ENCODE data around the gene GATA6. TPM values are rescaled to one million over a fixed set of nuclear protein-coding genes. Genes with fewer than 3 reads are reported as not detected.

Gene GATA6
- total and polyA plus RNA-seq, 2 of the 13 experiments (the other 11 are each of a cell fraction or from before 2014, with no cell fraction given): 0.84 to 3.2 TPM

- Histone ChIP-seq H3K4me1 (ENCODE audit: insufficient read depth, low read length) (no peaks in the 10 kb centered on the region), H3K36me3 (replicated peaks in 1 of 2; ENCODE audit: control insufficient read depth in 1 of 2, insufficient read depth in 2 of 2, low read length in 2 of 2) (no peaks in the 10 kb centered on the region), H3K27me3 (ENCODE audit: control insufficient read depth in 1 of 2, insufficient read depth in 2 of 2, low read length in 2 of 2) (no peaks in the 10 kb centered on the region), H4K20me1 (ENCODE audit: insufficient read depth, low read length) (no peaks in the 10 kb centered on the region), H3K79me2 (ENCODE audit: insufficient read depth, low read length) (no peaks in the 10 kb centered on the region), H3K4me3 (replicated peaks in 1 of 3; ENCODE audit: insufficient read depth in 1 of 3, low read depth in 2 of 3, low read length in 3 of 3) (no peak overlapping the region), H3K9ac (ENCODE audit: insufficient read depth, low read depth, low read length) (no peak overlapping the region), H3K27ac (ENCODE audit: extremely low read length, insufficient read depth, low read length) (no peak overlapping the region), H3K9me3 (ENCODE audit: low read length) (no peaks in the 10 kb centered on the region), H2AFZ (ENCODE audit: low read length) (no peak overlapping the region), H3K4me2 (ENCODE audit: low read depth, low read length) (no peak overlapping the region)
- POLR2A ChIA-PET: no interaction called here
- DNase-seq (ENCODE audit: low spot score): no peak
- intact Hi-C loops (cut with micrococcal nuclease; ENCODE audit: unreplicated experiment): no loop called here
- 41% methylated on average over 2 of the region's 2 CpGs for WGBS (ENCODE audit: low lambda C conversion rate)
- no peak for FAIRE-seq
- CTCF ChIA-PET (ENCODE audit: low intra/inter-chr PET ratio, low total read pairs): no interaction called here
- in situ Hi-C loops (cut with HindIII; ENCODE audit: extremely low pct_ligation_motif_present, low pct_unique_long_range_greater_than_20kb): no loop called here
- BruUV-seq (replicated peaks): no TSS peak
- no peak for TF ChIP-seq ZXDC (CRISPR knock-in tag; IDR thresholded peaks at IDR 0.05)
- no peak for ATAC-seq
These were observed 37.1 kb upstream of the GATA6 start for GRCh38 chr18:22132258-22132657.

- no peaks in the 10 kb centered on the region for H3K9me3 ChIP-seq (ENCODE audit: low read length)
- ChIA-PET CTCF (ENCODE audit: low intra/inter-chr PET ratio, low total read pairs) (no interaction called here), POLR2A (no interaction called here)
- no peak overlapping the region for H2AFZ ChIP-seq (ENCODE audit: low read length)
- in situ Hi-C loops (cut with HindIII; ENCODE audit: extremely low pct_ligation_motif_present, low pct_unique_long_range_greater_than_20kb): no loop called here
- TF ChIP-seq GTF2F1 (IDR thresholded peaks at IDR 0.05; ENCODE audit: low read length): no peak
- no peak for TF ChIP-seq CERS6 (CRISPR knock-in tag; IDR thresholded peaks at IDR 0.05)
- no peak for TF ChIP-seq HNRNPUL1 (IDR thresholded peaks at IDR 0.05; ENCODE audit: low read depth, low read length)
- no peak for TF ChIP-seq ZFP36L1 (CRISPR knock-in tag; IDR thresholded peaks at IDR 0.05)
- no peak for TF ChIP-seq KAT7 (CRISPR knock-in tag; IDR thresholded peaks at IDR 0.05; ENCODE audit: borderline replicate concordance)
- no peak for TF ChIP-seq EEA1 (CRISPR knock-in tag; IDR thresholded peaks at IDR 0.05; ENCODE audit: borderline replicate concordance)
- no peak for TF ChIP-seq ZFP91 (CRISPR knock-in tag; IDR thresholded peaks at IDR 0.05; ENCODE audit: borderline replicate concordance)
- no peak for TF ChIP-seq ZNF350 (CRISPR knock-in tag; IDR thresholded peaks at IDR 0.05; ENCODE audit: borderline replicate concordance, low read depth)
- TF ChIP-seq PHF21A (CRISPR knock-in tag; IDR thresholded peaks at IDR 0.05): no peak
- H4K20me1 ChIP-seq (ENCODE audit: insufficient read depth, low read length): no peaks in the 10 kb centered on the region
- intact Hi-C loops (cut with micrococcal nuclease; ENCODE audit: unreplicated experiment): no loop called here
- no TSS peak for BruUV-seq (replicated peaks)
- no peak overlapping the region for H3K9ac ChIP-seq (ENCODE audit: insufficient read depth, low read depth, low read length)
- no peak overlapping the region for H3K4me2 ChIP-seq (ENCODE audit: low read depth, low read length)
- H3K4me3 ChIP-seq (replicated peaks in 1 of 3; ENCODE audit: insufficient read depth in 1 of 3, low read depth in 2 of 3, low read length in 3 of 3): no peak overlapping the region
- no peak for FAIRE-seq
- H3K4me1 ChIP-seq (ENCODE audit: insufficient read depth, low read length): no peaks in the 10 kb centered on the region
- H3K27me3 ChIP-seq (ENCODE audit: control insufficient read depth in 1 of 2, insufficient read depth in 2 of 2, low read length in 2 of 2): no peaks in the 10 kb centered on the region
- WGBS (ENCODE audit: low lambda C conversion rate): no CpG with 5 or more reads among the region's 2 CpGs
- H3K79me2 ChIP-seq (ENCODE audit: insufficient read depth, low read length): no peaks in the 10 kb centered on the region
- no peak for DNase-seq (ENCODE audit: low spot score)
- H3K27ac ChIP-seq (ENCODE audit: extremely low read length, insufficient read depth, low read length): no peak overlapping the region
- no peaks in the 10 kb centered on the region for H3K36me3 ChIP-seq (replicated peaks in 1 of 2; ENCODE audit: control insufficient read depth in 1 of 2, insufficient read depth in 2 of 2, low read length in 2 of 2)
- no peak for ATAC-seq
These were observed 36.6 kb upstream of the GATA6 start for GRCh38 chr18:22132763-22133162.
